Measurements from ENCODE around the gene PLEKHA8. TPM values are rescaled to one million over a fixed set of nuclear protein-coding genes. Genes with fewer than 3 reads are reported as not detected.

PLEKHA8 gene
- total RNA-seq, 1 experiment from 2014 or later = 38.1 TPM

- H3K36me3 Mint-ChIP-seq = peaks cover 3% of the 10 kb centered on the region
- peaks cover 18% of the 10 kb centered on the region for H3K27me3 Mint-ChIP-seq (ENCODE audit: low read depth)
- ATAC-seq (no peak), DNase-seq (ENCODE audit: low spot score) (no peak)
- peak overlapping the region; percentile 88 for H3K27ac Mint-ChIP-seq
- no peak overlapping the region for H3K4me3 Mint-ChIP-seq
- ChIA-PET POLR2A (no interaction called here), CTCF (interaction anchor here (0.7 kb wide), 1 partner anchor 42 kb away, joined by 3 read pairs; no protein-coding TSS in a partner anchor)
- no peak for TF ChIP-seq CTCF (IDR thresholded peaks at IDR 0.05)
- no peak for TF ChIP-seq JUN (CRISPR knock-in tag; IDR thresholded peaks at IDR 0.05)
- no peak for TF ChIP-seq ZNF671 (CRISPR knock-in tag; IDR thresholded peaks at IDR 0.05)
- TF ChIP-seq MLX (CRISPR knock-in tag; IDR thresholded peaks at IDR 0.05) = no peak
- no peak for TF ChIP-seq NR3C1 (CRISPR knock-in tag; conservative IDR thresholded peaks at IDR 0.05; ENCODE audit: low read depth)
- no peak for TF ChIP-seq ELF4 (CRISPR knock-in tag; IDR thresholded peaks at IDR 0.05; ENCODE audit: low read depth)
- no peak for TF ChIP-seq HMGA2 (CRISPR knock-in tag; IDR thresholded peaks at IDR 0.05)
- TF ChIP-seq IRF1 (CRISPR knock-in tag; IDR thresholded peaks at IDR 0.05) = no peak
- no peak for TF ChIP-seq EMX1 (CRISPR knock-in tag; IDR thresholded peaks at IDR 0.05)
- no peak for TF ChIP-seq ZNF317 (CRISPR knock-in tag; IDR thresholded peaks at IDR 0.05; ENCODE audit: borderline replicate concordance, low read depth)
- TF ChIP-seq E2F4 (CRISPR knock-in tag; IDR thresholded peaks at IDR 0.05; ENCODE audit: borderline replicate concordance, low read depth) = no peak
- TF ChIP-seq, protein P1, sequence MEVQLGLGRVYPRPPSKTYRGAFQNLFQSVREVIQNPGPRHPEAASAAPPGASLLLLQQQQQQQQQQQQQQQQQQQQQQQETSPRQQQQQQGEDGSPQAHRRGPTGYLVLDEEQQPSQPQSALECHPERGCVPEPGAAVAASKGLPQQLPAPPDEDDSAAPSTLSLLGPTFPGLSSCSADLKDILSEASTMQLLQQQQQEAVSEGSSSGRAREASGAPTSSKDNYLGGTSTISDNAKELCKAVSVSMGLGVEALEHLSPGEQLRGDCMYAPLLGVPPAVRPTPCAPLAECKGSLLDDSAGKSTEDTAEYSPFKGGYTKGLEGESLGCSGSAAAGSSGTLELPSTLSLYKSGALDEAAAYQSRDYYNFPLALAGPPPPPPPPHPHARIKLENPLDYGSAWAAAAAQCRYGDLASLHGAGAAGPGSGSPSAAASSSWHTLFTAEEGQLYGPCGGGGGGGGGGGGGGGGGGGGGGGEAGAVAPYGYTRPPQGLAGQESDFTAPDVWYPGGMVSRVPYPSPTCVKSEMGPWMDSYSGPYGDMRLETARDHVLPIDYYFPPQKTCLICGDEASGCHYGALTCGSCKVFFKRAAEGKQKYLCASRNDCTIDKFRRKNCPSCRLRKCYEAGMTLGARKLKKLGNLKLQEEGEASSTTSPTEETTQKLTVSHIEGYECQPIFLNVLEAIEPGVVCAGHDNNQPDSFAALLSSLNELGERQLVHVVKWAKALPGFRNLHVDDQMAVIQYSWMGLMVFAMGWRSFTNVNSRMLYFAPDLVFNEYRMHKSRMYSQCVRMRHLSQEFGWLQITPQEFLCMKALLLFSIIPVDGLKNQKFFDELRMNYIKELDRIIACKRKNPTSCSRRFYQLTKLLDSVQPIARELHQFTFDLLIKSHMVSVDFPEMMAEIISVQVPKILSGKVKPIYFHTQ (CRISPR knock-in tag; IDR thresholded peaks at IDR 0.05) = no peak
- TF ChIP-seq ATF1 (CRISPR knock-in tag; IDR thresholded peaks at IDR 0.05) = no peak
- H3K4me1 Mint-ChIP-seq = peaks cover 21% of the 10 kb centered on the region
- no peaks in the 10 kb centered on the region; the same call in 1 of the 2 replicates for H3K9me3 Mint-ChIP-seq
Measured at GRCh38 chr7:29987083-29987482, 41.1 kb upstream of the PLEKHA8 start.

- TF ChIP-seq ZMAT4 (CRISPR knock-in tag; IDR thresholded peaks at IDR 0.05) = no peak
- no peak for TF ChIP-seq NFYB (CRISPR knock-in tag; conservative IDR thresholded peaks at IDR 0.05; ENCODE audit: low read depth)
- TF ChIP-seq NR3C1 (CRISPR knock-in tag; conservative IDR thresholded peaks at IDR 0.05; ENCODE audit: low read depth) = no peak
- no peak for TF ChIP-seq EMX1 (CRISPR knock-in tag; IDR thresholded peaks at IDR 0.05)
- no peak for TF ChIP-seq NFATC4 (CRISPR knock-in tag; IDR thresholded peaks at IDR 0.05)
- no peak for TF ChIP-seq MXD4 (CRISPR knock-in tag; IDR thresholded peaks at IDR 0.05; ENCODE audit: borderline replicate concordance)
- TF ChIP-seq KAT7 (CRISPR knock-in tag; IDR thresholded peaks at IDR 0.05; ENCODE audit: borderline replicate concordance) = no peak
- no peak for TF ChIP-seq CREB1 (CRISPR knock-in tag; IDR thresholded peaks at IDR 0.05)
- no peak for TF ChIP-seq FOXP1 (CRISPR knock-in tag; IDR thresholded peaks at IDR 0.05; ENCODE audit: borderline replicate concordance)
- no peak for TF ChIP-seq SOX15 (CRISPR knock-in tag; IDR thresholded peaks at IDR 0.05)
- no peak for TF ChIP-seq ELF4 (CRISPR knock-in tag; IDR thresholded peaks at IDR 0.05; ENCODE audit: low read depth)
- TF ChIP-seq ZNF138 (CRISPR knock-in tag; conservative IDR thresholded peaks at IDR 0.05) = no peak
- no peak for TF ChIP-seq ZNF416 (CRISPR knock-in tag; IDR thresholded peaks at IDR 0.05)
- no peak for TF ChIP-seq TEAD4 (CRISPR knock-in tag; IDR thresholded peaks at IDR 0.05)
- no peak for TF ChIP-seq JAZF1 (CRISPR knock-in tag; IDR thresholded peaks at IDR 0.05)
- no peak for TF ChIP-seq E2F4 (CRISPR knock-in tag; IDR thresholded peaks at IDR 0.05; ENCODE audit: borderline replicate concordance, low read depth)
- no peak for TF ChIP-seq TP53 (CRISPR knock-in tag; IDR thresholded peaks at IDR 0.05)
- TF ChIP-seq RELA (CRISPR knock-in tag; IDR thresholded peaks at IDR 0.05; ENCODE audit: borderline replicate concordance) = no peak
- TF ChIP-seq ZNF671 (CRISPR knock-in tag; IDR thresholded peaks at IDR 0.05) = no peak
- no peak for TF ChIP-seq SMAD4 (CRISPR knock-in tag; IDR thresholded peaks at IDR 0.05)
- H3K27ac Mint-ChIP-seq = 0 out of 2 replicates have a peak overlapping the region, but pooled peaks have one; percentile 4
- no peak for ATAC-seq
- H3K36me3 Mint-ChIP-seq = peaks cover 8% of the 10 kb centered on the region
- H3K9me3 Mint-ChIP-seq = peaks cover 6% of the 10 kb centered on the region
- H3K27me3 Mint-ChIP-seq (ENCODE audit: low read depth) = peaks cover 18% of the 10 kb centered on the region
- ChIA-PET POLR2A (interaction anchor here (1.1 kb wide), 1 partner anchor 39 kb away, joined by 5 read pairs; the partner anchor contains the start of gene FKBP14), CTCF (interaction anchor here (0.9 kb wide), 1 partner anchor 9 kb away, joined by 3 read pairs; no protein-coding TSS in a partner anchor)
- no peak for DNase-seq (ENCODE audit: low spot score)
- peak overlapping the region; percentile 83 for H3K4me3 Mint-ChIP-seq
- peaks cover 21% of the 10 kb centered on the region for H3K4me1 Mint-ChIP-seq
Measured at GRCh38 chr7:29987811-29988317, 40.3 kb upstream of the PLEKHA8 start.
